ENCODE data around the gene BDH1. TPM values are rescaled to one million over a fixed set of nuclear protein-coding genes. Genes with fewer than 3 reads are reported as not detected.

BDH1 gene
- total and polyA plus RNA-seq, 2 of the 13 experiments (the other 11 are each of a cell fraction or from before 2014, with no cell fraction given), result 21.2 to 71.9 TPM

- no peak; the same call in 1 of the 2 replicates for TF ChIP-seq AKNA (CRISPR knock-in tag; IDR thresholded peaks at IDR 0.05; ENCODE audit: borderline replicate concordance)
- no peak for TF ChIP-seq MEIS1 (CRISPR knock-in tag; IDR thresholded peaks at IDR 0.05; ENCODE audit: borderline replicate concordance)
- no peak; the same call in 1 of the 2 replicates for TF ChIP-seq ELF3 (CRISPR knock-in tag; IDR thresholded peaks at IDR 0.05)
- TF ChIP-seq SIX1 (CRISPR knock-in tag; IDR thresholded peaks at IDR 0.05; ENCODE audit: borderline replicate concordance), result 0 out of 2 replicates have a peak, but pooled peaks have one; percentile 17
- TF ChIP-seq EP300 (IDR thresholded peaks at IDR 0.05; ENCODE audit: low read depth in 2 of 2, low read length in 2 of 2), result peak in 1 of 2 experiments; percentile 54; a peak in 2 of 4 replicates
- TF ChIP-seq EP300 (CRISPR knock-in tag; IDR thresholded peaks at IDR 0.05; ENCODE audit: borderline replicate concordance), result 0 out of 2 replicates have a peak, but pooled peaks have one; percentile 28
- no peak for TF ChIP-seq NFATC3 (CRISPR knock-in tag; IDR thresholded peaks at IDR 0.05)
- TF ChIP-seq ZNF562 (CRISPR knock-in tag; IDR thresholded peaks at IDR 0.05; ENCODE audit: borderline replicate concordance), result no peak
- TF ChIP-seq ARID2 (CRISPR knock-in tag; IDR thresholded peaks at IDR 0.05; ENCODE audit: borderline replicate concordance), result no peak
- peak; percentile 82 for TF ChIP-seq ZNF687 (CRISPR knock-in tag; IDR thresholded peaks at IDR 0.05)
- TF ChIP-seq CHD4 (IDR thresholded peaks at IDR 0.05; ENCODE audit: borderline replicate concordance, low read length), result no peak
- no peak; the same call in 1 of the 2 replicates for TF ChIP-seq BRD4 (CRISPR knock-in tag; IDR thresholded peaks at IDR 0.05)
- no peak for TF ChIP-seq REXO4 (CRISPR knock-in tag; IDR thresholded peaks at IDR 0.05; ENCODE audit: borderline replicate concordance)
- no peak for TF ChIP-seq DNMT3B (CRISPR knock-in tag; conservative IDR thresholded peaks at IDR 0.05)
- TF ChIP-seq MTF2 (CRISPR knock-in tag; IDR thresholded peaks at IDR 0.05; ENCODE audit: borderline replicate concordance), result no peak
- TF ChIP-seq ZNF335 (CRISPR knock-in tag; IDR thresholded peaks at IDR 0.05), result peak; percentile 71; the same call in 1 of the 2 replicates
- no peak for TF ChIP-seq ZNF224 (CRISPR knock-in tag; IDR thresholded peaks at IDR 0.05)
- TF ChIP-seq ZNF784 (CRISPR knock-in tag; IDR thresholded peaks at IDR 0.05; ENCODE audit: borderline replicate concordance), result no peak
- TF ChIP-seq ZNF883 (CRISPR knock-in tag; IDR thresholded peaks at IDR 0.05; ENCODE audit: not compliant biosample characterization), result no peak
Measured at GRCh38 chr3:197471221-197472010, 84.4 kb downstream of the BDH1 start (continued).
